ENCODE measurements around the gene AKT1. TPM values are rescaled to one million over a fixed set of nuclear protein-coding genes. Genes with fewer than 3 reads are reported as not detected.
"Not testable (repeated sequence)": the region's sequence is repeated elsewhere in the genome, so short reads cannot be mapped to it uniquely, and the experiment has no call there.

The AKT1 gene
- total RNA-seq, 4 donors from 2014 or later, result 134 to 283 (median 143) TPM

DNA sequence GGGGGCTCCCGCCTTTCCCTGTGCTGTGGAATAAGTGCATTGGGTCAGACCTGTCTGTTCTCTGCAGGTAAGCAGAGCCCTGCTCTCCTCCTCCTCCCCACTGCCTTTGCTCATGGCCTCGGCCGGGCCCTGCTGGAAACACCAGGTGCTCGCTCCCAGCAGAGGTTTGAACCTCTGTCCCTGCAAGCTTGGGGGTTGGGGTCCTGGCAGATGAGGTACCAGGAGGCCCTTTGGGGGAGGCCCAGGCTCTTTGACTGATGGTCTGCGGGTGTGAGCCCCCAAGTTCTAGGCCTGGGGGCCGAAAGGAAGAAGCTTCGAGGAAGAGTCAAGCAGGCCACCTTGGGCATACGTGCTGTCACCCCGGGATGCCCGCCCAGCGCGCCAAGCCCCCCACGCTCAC is 47.5 kb upstream of the AKT1 start:
- WGBS, 2 donors (ENCODE audit: low coverage in 1 of 2), result 100% methylated on average over 1 of the region's 13 CpGs; no CpG with 5 or more reads in 1 of the 2 donors
- peaks cover 0 to 21% (median 15%) of the 10 kb centered on the region in 3 donors for H3K4me1 ChIP-seq
- H3K36me3 ChIP-seq, result no peaks in the 10 kb centered on the region
- ATAC-seq, result no peak
- TF ChIP-seq, protein P1, sequence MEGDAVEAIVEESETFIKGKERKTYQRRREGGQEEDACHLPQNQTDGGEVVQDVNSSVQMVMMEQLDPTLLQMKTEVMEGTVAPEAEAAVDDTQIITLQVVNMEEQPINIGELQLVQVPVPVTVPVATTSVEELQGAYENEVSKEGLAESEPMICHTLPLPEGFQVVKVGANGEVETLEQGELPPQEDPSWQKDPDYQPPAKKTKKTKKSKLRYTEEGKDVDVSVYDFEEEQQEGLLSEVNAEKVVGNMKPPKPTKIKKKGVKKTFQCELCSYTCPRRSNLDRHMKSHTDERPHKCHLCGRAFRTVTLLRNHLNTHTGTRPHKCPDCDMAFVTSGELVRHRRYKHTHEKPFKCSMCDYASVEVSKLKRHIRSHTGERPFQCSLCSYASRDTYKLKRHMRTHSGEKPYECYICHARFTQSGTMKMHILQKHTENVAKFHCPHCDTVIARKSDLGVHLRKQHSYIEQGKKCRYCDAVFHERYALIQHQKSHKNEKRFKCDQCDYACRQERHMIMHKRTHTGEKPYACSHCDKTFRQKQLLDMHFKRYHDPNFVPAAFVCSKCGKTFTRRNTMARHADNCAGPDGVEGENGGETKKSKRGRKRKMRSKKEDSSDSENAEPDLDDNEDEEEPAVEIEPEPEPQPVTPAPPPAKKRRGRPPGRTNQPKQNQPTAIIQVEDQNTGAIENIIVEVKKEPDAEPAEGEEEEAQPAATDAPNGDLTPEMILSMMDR (IDR thresholded peaks at IDR 0.05), result no peak
- H3K4me3 ChIP-seq, result peak overlapping the region in 1 of 2 donors; percentile 51
- H3K27me3 ChIP-seq, result peaks cover 49% of the 10 kb centered on the region
- no peak overlapping the region for H3K27ac ChIP-seq
- no peaks in the 10 kb centered on the region for H3K9me3 ChIP-seq

DNA sequence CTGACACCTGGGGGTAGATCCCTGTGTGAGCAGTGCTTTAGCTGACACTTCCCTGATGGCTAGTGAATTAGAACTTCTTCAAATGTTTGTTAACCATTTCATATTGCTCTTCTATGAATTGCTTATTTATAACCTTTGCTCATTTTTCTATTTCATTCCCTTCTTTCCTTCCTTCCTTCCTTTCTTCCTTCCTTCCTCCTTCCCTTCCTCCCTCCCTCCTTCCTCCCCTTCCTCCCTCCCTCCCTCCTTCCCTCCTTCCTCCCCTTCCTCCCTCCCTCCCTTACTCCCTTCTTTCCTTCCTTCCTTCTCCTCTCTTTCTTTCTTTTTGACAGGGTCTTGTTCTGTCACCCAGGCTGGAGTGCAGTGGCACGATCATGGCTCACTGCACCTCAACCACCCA is 46.2 kb upstream of the AKT1 start:
- Histone ChIP-seq H3K4me3 (no peak overlapping the region), H3K27me3 (peaks cover 42% of the 10 kb centered on the region)
- TF ChIP-seq POLR2A (IDR thresholded peaks at IDR 0.05), result no peak
- TF ChIP-seq, protein P1 (IDR thresholded peaks at IDR 0.05), result no peak
- TF ChIP-seq POLR2AphosphoS5 (IDR thresholded peaks at IDR 0.05), result no peak
- TF ChIP-seq EP300 (IDR thresholded peaks at IDR 0.05), result no peak

DNA sequence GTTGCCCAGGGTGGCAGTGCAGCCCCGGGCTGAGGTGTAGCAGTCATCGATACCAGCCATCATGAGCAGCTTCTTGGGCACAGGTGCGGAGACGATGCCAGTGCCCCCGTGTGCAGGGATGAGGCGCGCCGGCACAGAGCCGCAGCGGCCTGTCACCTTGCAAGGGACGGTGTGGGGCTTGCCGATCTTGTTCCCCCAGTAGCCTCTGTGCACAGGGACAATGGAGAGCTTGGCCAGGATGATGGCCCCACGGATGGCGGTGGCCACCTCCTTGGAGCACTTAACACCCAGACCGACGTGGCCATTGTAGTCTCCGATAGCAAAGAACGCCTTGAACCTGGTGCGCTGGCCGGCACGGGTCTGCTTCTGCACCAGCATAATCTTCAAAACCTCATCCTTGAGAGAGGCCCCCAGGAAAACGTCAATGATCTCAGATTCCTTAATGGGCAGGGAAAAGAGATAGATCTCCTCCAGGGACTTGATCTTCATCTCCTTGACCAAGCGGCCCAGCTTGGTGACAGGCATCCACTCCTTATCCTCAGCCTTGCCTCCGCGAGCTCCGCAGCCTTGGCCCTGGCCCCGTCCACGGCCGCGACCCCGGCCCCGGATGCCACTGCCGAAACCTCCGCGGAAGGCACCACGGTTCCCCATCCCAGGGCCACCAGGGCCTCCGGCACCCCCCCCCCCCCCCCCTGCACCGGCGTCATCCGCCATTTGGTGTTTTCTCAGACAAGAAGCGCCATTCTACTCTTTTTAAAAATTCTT is 40.8 kb upstream of the AKT1 start:
- H3K27ac ChIP-seq, H3K27me3 ChIP-seq, H3K4me1 ChIP-seq, H3K9me3 ChIP-seq, H3K4me3 ChIP-seq, ATAC-seq, H3K36me3 ChIP-seq: not testable (repeated sequence)
- 86% methylated on average over 1 of the region's 41 CpGs; no CpG with 5 or more reads in 1 of the 2 donors for WGBS, 2 donors (ENCODE audit: low coverage in 1 of 2)

More for the DNA sequence above, 46.2 kb upstream of the AKT1 start:
- Histone ChIP-seq H3K4me1 (peaks cover 0 to 21% (median 15%) of the 10 kb centered on the region in 3 donors), H3K27ac (no peak overlapping the region), H3K36me3 (no peaks in the 10 kb centered on the region), H3K9me3 (no peaks in the 10 kb centered on the region)
- no peak for ATAC-seq
- WGBS, 2 donors (ENCODE audit: low coverage in 1 of 2), result 20 to 50% methylated on average over 1 of the region's 1 CpG

DNA sequence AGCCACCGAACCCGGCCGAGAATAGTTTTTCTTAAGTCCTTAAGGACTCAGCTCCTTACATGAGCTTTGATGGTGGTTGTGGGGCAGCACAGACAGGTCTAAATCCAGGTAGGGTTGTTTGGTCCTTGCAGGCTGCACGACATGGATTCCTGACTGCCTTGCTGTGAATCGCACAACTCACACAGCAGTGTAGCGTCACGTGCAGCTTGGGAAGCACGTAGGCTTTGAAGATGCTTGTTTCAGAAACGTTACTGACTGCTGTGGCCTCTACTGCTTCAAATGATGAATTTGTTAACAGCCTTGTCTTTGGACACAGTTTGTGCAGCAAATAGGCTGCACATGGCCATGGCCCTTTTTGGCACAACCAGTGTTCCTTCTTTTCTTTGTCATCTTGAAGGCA is 35.2 kb upstream of the AKT1 start:
- TF ChIP-seq POLR2A (IDR thresholded peaks at IDR 0.05) (no peak), EP300 (IDR thresholded peaks at IDR 0.05) (no peak), POLR2AphosphoS5 (IDR thresholded peaks at IDR 0.05) (no peak)
- TF ChIP-seq, protein P1 (IDR thresholded peaks at IDR 0.05), result no peak
- ATAC-seq, result no peak
- Histone ChIP-seq H3K4me1 (peaks cover 0 to 21% (median 11%) of the 10 kb centered on the region in 3 donors), H3K36me3 (no peaks in the 10 kb centered on the region), H3K9me3 (no peaks in the 10 kb centered on the region), H3K27ac (no peak overlapping the region), H3K4me3 (no peak overlapping the region), H3K27me3 (peaks cover 5% of the 10 kb centered on the region)
- 0 to 61% methylated on average over 1 to 5 of the region's 9 CpGs for WGBS, 2 donors (ENCODE audit: low coverage in 1 of 2)

DNA sequence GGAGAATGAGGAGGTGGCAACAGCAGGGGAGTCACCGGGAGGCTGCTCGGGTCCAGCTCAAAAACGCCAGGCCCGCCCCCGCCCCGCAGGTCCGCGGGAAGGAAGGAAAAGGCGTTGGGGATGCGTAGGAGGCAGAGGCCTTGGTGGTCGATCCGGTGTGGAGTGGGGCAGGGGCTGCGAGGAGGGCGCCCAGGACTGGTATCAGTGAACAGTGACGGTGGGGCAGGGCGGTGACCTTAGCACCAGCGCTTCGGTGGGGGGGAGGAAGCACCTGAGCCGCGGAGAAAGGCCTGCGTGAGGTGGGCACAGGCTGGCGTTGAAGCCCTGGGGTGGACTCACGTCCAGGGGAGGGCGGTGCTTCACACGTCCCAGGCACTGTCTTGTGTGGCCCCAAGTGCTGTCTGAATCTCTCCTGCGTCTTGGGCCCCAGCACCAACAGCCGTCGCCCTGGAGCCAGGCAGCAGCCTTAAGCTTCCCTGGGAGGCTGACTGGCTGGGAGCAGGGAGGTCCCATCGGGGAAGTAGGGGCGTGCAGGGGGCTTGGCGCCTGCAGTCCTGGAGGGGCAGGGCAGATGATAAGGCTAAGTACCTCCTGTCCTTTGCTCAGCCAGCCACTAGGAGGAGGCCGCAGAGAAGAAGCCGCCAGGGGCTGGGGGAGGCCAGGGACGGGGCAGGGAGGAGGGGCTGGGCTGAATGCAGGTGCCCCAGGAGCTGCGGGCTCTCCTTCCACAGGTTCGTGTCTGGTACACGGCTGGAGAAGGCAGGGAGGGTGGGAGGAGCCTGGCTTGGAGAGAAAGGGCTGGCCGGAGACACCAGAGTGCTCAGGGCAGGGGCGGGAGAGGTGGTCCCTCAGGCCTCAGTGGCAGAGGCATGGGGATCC is 31.9 kb upstream of the AKT1 start:
- ATAC-seq, result peak; percentile 11
- Histone ChIP-seq H3K27ac (peak overlapping the region in 2 of 4 donors; percentile 22 to 57), H3K9me3 (no peaks in the 10 kb centered on the region), H3K27me3 (peaks cover 5% of the 10 kb centered on the region), H3K4me3 (peak overlapping the region; percentile 45 to 56), H3K4me1 (peaks cover 0 to 25% (median 13%) of the 10 kb centered on the region in 3 donors), H3K36me3 (no peaks in the 10 kb centered on the region)
- WGBS, 2 donors (ENCODE audit: low coverage in 1 of 2), result 17 to 20% methylated on average over 5 to 7 of the region's 39 CpGs
- no peak for TF ChIP-seq POLR2AphosphoS5 (IDR thresholded peaks at IDR 0.05)
- no peak for TF ChIP-seq EP300 (IDR thresholded peaks at IDR 0.05)
- TF ChIP-seq POLR2A (IDR thresholded peaks at IDR 0.05), result no peak
- TF ChIP-seq, protein P1 (IDR thresholded peaks at IDR 0.05), result peak in 2 of 4 experiments; percentile 44 to 48

Measured in gastroesophageal sphincter (tissue), 4 donors.